ENCODE results near the gene SMIM9.
A peak's percentile ranks its signal among the peaks of the same experiment; 100 is the strongest.
"Not testable (repeated sequence)": the region's sequence is repeated elsewhere in the genome, so short reads cannot be mapped to it uniquely, and the experiment has no call there.

Gene SMIM9

DNA sequence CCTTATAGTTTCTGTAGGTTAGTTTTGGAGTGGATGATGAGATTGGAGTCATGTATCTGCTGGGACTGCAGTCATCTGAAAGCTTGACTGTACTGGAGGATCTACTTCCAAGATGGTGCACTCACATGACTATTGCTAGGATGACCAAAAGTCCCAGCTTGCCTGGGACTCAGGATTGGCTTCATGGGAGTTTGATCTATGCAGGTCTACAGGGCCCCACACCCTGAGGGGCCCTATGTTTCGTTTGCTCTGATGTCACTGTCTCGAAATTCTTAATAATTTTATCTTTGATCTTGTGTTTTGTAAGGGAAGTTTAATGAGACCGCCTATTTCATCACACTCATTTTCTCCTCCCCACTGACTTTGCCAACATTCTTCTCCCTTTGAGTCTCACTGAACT is at the start of gene SMIM9:
TSS of gene SMIM9 (minus strand) at position 101 of the 400 bp plus-strand sequence. CDS start 3,806 bp downstream, outside the sequence.
- DNase-seq, result no peak

DNA sequence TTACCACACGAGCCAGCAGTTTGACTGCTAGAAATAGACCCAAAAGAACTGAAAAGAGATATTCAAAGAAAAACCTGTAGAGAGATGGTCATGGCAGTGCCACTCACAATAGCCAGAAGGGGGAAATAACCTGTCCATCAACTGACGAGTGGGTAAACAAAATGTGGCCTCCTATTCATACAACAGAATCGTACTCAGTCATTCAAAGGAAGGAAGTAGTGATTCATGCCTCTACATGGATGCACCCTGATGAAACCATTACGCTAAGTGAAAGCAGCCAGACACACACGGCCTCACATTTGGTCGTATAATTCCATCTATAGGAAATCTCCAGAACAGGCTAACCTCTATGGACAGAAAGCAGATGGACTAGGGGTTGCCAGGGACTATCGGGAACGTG is 49.6 kb upstream of the SMIM9 start:
- not testable (repeated sequence) for DNase-seq

DNA sequence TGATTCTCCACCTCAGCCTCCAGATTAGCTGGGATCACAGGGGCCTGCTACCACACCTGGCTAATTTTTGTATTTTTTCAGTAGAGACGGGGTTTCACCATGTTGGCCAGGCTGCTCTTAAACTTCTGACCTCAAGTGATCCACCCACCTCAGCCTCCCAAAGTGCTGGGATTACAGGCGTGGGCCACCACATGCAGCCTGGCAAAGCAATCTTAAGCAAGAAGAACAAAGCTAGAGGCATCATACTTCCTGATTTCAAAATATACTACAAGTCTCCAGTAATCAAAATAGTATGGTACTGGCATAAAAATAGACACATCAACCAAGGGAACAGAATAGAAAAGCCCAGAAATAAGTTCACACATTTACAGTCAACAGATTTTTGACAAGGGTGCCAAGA is 38.9 kb upstream of the SMIM9 start:
- no peak for DNase-seq

DNA sequence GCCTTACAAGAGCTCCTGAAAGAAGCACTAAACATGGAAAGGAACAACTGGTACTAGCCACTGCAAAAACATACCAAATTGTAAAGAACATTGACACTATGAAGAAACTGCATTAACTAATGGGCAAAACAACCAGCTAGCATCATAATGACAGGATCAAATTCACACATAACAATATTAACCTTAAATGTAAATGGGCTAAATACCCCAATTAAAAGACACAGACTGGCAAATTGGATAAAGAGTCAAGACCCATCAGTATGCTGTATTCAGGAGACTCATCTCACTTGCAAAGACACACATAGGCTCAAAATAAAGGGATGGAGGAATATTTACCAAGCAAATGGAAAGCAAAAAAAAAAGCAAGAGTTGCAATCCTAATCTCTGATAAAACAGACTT is 34.1 kb upstream of the SMIM9 start:
- not testable (repeated sequence) for DNase-seq

DNA sequence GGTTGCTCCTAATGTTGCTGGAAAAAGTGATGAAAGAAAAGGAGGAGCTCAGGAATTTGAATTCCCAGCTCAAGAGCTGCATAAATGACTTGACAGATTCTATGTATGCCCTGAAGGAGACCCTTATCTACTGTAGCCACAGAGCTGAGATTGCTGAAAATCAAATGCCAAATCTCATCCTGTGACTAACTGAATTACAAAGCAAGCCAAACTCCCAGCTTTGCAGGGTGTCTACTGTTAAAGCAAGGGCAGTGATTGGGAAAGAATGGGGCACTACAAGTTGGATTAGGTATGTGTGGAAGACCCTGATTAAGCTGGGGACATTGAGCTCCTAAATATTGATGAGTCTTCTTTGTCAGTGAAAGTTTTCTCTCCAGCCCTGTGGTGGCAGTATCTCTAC is 20.8 kb upstream of the SMIM9 start:
- DNase-seq, result no peak

DNA sequence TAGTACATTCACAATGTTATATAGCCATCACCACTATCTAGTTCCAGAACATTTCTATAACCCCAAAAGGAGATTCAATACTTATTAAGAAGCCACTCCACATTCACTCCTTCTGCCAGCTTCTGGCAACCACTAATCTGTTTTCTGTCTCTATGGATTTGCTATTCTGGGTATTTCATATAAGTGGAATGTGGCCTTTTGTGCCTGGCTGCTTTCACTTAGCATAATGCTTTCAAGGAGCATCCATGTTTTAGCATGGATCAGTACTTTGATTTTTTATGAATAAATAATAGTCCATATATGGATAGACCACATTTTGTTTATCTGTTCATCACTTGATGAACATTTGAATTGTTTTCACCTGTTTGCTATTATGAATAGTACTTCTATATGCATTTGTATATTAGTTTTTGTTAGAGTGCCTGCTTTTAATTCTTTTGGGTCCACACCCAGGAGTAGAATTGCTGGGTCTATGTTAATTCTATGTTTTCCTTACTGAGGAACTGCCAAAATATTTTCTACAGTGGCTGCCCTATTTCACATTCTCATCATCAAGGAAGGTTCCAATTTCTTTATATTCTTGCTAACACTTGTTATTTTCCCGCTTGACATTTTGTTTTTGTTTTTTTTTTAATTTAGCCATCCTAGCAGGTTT is 16.6 kb upstream of the SMIM9 start:
- DNase-seq, result no peak

DNA sequence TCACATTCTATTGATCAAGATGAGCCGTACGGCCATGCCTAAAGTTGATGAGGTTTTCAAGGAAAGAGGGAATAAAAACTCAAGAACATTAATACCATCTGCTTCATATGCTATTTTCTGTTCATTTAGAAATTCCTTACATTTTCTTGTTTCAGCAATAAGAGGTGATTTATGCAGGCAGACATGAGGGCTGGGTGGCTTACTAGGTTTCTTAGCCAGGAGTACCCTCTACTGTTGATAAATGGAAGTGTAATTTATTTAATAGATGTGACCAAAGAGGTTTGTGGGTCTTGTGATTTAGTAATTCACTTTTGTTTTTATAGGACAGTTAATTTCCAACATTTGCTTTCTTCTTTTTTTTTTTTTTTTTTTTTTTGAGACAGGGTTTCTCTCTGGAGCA is 6.4 kb upstream of the SMIM9 start:
- peak; percentile 3 to 20 for DNase-seq

DNA sequence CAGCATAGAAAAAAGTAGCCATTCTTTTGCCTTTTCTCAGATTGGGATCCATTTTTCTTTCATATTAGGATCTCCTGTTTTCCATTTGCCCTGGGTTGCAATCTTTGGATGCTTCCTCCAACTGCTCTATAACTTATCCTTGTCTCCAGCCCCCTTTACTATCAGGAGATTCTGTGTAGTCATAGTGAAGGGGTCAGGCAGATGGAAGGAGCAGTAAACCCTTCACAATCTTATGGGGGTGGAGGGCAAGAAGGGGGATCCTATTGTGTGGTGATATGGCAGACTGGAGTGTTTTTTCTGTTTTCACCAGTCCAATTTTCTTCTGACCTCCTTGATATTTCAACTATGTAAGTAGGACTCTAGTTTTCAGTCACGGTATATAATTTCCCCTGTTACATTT is 1.7 kb upstream of the SMIM9 start:
- no peak for DNase-seq

DNA sequence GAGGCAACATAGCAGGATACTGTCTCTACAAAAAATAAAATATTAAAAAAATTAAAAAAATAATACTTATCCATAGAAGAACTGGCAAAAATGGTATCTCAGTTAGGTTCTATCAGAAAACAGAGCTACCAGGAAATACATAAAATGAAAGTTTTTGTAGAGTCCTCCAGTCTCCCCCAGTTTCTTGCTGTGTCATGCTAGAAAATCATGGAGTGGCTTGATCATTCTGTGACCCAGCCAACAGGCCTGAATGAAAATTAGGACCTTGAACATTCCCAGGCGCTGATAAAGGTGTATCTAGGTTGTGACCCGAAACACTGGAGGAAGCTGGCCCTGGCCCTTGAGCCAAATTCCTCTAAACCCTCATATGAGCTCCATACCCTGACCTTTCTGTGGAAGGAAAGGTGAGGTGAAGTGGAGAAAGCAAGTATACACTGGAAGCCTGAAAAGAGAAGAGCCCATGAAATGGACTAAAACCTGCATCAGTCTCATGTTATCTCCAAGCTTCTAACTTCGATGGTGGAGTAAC is 652 bp downstream of the SMIM9 start:
- no peak for DNase-seq

DNA sequence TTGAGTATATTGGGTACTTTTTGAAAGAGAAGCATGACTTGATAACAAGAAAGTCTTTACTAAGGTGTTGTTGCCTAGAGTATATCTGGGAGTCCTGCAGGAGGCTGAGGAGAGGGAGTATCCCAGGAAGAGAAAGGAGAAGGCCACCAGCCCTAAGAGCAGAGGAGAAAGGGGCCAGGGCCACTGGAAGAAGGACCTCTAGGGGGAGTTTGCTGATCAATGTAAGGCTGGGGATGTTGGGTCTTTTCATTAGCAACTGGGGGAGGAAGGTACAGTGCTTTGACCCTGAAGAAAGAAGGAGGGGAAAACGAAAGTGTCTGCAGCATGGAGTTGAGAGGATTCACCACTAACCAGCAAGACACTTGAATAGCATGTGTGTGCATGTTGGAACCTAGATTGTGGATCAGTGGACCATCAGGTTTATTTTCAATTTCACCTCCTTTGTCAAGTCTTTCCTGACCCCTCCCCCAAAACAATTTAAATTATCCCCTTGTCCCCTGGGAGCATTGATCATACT is 4.5 kb downstream of the SMIM9 start:
- no peak for DNase-seq

DNA sequence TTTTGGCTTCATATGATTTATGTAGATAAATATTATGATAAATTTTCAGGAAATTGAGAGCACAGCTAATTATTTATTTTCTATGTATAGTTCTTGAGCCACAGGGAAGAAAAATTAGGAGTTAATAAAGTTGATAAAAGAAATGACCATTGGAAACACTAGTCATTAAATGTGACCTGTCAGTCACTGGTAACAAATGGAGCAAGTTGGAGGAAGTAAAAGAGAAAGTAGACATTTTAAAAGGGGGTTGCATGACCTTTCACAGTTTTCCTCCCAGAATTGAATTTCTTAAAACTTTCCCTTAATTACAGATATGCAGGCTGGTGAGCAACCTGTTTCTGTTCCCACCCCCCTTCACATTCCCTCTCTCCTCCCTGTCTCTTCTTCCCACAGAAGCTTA is 5.3 kb downstream of the SMIM9 start:
- no peak for DNase-seq

DNA sequence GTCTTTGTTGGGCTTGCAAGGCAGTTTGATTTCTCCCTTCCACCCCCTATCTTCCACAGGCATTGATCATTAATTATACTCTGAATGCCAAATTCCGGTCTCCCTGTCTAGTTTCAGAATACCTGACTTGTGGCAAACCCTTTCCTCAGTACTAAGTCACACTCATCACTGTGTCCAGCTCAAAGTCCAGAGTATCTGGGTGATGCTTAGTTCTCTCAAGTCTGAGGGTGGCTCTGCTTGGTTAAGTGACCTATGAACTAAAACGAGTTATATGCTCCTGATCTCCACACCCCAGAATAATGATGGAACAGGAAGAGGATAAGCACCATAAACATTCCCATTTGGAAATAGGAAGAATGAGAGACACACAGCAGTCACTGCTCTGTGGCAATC is 6.5 kb downstream of the SMIM9 start:
- DNase-seq, result no peak

DNA sequence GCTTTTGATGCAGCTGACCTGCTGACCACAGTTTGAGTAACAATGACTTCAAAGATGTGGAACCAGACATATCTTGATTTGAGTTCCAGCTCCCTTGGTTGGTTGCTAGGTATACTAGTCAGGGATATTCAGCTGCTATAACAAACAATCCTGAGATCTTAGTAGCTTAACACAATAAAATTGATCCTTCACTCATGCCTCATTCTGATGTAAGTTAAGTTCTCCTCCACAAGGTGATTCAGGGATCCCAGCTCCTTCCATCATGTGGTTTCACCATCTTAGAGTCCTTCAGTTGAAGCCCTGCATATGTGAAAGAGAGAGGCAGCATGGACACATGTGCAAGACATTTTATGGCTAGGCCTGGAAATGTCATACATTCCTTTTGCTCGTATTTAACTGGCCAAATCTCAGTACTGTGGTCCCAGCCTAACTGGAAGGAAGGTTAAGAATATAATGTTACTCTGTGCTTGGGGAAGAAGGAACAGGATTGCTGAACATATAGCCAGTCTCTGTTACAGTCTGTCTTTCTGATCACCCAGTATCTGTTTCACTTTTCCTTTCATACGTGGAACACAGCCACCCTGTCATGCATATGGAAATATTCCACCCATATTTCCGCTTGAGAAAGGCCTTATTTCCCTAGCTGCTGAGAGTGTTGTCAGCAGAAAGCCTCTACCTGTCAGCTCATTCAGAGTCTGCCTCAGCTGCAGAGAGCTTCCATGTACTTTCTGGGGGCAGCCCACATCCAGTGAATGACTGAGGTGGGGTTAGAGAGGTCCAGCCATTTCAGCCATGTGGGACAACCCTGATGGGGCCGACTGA is 7.1 kb downstream of the SMIM9 start:
- no peak for DNase-seq

DNA sequence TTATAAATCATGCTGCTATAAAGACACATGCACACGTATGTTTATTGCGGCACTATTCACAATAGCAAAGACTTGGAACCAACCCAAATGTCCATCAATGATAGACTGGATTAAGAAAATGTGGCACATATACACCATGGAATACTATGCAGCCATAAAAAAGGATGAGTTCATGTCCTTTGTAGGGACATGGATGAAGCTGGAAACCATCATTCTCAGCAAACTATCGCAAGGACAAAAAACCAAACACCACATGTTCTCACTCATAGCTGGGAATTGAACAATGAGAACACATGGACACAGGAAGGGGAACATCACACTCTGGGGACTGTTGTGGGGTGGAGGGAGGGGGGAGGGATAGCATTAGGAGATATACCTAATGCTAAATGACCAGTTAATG is 8.9 kb downstream of the SMIM9 start:
- not testable (repeated sequence) for DNase-seq

DNA sequence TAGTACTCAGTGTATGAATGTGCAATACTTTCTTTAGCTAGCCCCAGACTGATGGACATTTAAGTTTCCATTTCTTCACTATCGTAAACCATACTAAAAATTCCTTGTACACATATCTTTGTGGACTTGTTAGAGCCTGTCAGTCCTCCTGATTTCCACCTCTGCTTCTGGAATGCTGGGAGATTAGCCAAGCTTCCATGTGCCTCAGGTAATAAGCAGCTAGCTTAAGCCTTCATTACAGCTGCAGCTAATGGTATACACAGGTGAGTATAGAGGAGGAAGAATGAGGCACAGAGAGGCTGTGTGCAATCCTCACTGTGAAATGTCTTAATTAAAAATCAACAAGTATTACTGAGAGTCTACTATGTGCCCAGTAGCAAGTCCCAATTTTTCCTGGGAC is 9.8 kb downstream of the SMIM9 start:
- no peak for DNase-seq

DNA sequence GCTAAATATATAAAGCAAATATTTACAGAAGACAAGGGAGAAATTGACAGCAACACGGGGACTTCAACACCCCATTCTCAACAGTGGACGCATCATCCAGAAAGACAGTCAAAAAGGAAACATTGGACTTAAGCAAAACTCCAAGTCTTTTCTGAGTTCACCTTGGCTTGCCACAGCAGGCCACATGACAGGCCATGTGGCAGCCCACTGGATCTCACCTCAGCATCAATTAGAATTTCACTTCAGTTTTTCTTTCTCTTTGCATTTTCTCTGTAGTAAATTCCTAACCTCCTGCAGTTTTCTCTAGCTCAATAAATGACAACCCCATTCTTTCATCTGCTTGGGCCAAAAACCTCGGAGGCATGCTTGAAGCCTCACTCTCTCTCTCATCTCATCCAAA is 12.4 kb downstream of the SMIM9 start:
- DNase-seq, result no peak

DNA sequence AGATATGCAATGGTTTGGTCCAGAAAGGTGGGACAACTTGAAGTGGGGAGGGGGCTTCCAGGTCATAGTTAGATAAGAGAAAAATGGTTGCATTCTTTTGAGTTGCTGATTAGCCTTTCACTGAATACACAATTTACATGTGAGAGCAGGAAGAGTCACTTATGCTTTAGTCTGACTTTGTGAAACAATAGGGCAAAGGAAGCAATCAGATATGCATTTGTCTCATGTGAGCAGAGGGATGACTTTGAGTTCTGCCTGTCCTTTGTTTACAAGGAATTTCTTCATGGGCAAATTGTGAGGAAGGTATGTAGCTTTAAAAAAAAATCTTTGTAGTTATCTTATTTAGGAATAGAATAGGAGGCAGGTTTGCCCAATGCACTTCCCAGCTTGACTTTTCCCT is 12.9 kb downstream of the SMIM9 start:
- no peak for DNase-seq

DNA sequence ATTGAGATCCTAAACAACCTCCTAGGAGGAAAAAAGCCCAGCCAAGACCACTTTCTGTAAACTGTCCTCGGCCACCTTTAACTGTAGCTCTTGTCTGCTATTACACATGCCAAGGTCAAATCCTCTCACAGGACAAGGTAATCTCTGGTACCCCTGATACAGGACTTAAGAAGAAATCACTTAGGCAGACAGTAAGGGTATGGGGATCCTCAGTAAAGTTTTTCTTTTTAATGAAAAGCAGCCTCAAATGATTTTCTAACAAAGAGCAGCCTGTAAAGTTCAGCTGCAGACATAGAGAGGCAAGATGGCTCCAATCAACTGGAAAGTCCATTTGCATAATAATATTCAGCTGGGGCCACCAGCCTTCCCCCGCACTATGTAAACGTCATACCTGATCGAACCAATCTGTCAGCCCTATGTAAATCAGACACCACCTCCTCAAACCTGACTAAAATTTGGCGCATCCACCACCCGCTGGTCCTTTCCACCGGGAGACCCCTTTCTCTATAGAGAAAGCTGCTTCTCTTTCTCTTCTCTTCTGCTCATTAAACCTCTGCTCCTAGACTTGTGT is 14.6 kb downstream of the SMIM9 start:
- no peak for DNase-seq

DNA sequence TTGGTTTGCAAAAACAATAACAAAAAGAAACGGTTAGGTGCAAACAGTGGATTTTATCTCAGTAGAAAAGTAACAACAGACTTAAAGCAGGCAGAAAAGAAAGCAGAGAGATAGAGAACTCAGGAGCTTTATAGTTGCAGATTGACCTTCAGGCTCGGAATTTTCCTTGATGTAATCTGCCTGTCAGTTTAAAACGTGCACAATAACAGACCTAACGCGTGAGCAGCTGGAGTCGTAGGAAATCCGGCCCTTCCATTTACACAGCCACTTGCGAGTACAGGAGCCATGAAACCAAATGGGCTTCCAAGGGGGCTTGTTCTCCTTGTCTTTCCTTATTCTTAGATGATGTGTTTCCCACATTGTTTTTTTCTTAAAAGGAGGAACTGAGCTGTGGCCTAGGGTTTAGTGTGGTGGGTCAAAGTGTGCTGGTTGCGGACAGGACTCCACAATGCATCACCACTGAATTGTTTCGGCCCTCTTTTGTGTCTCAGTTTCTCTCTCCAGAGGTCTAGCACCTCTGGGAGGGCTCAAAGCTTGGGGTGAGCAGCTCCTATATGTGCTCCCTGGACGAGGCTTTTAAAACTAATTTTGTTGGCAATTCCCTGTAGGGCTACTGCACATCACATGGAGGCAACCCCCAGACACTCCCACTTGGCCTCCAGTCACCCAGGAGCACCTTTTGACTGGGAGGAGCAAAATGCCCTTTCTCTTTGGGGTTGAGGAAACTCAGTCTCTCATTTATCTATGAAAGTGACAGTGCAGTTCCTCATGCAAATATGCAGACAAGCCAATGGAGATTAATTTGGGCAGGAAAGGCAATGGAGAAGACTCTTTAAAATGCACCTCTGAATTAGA is 15.3 kb downstream of the SMIM9 start:
- DNase-seq, result no peak

DNA sequence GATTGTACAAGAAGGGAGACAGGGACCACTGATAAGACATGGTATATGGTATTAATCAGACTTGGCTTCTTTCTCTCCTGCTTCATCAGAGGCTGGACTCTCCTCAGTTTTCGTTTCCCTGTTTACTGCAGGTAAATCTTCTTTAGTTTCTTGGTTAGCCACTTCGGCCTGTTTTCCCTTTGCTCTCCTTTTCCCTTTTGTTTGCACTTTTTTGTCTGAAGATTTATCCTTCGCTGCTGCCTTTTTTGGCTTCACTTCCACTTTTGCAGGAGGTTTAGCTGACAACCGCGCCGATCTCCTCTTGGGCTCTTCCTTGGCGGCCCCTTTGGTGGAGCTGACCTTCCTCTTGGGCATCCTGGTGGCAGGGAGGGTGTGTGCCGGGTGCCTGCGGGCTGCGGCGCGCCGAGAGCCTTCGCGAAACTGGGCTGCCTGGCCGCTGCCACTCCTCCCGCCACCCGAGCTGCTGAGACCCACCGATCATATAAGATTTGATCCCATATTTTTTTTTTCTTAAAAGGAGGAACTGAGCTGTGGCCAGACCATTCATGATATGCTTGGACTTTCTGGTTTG is 17.3 kb downstream of the SMIM9 start:
- not testable (repeated sequence) for DNase-seq

DNA sequence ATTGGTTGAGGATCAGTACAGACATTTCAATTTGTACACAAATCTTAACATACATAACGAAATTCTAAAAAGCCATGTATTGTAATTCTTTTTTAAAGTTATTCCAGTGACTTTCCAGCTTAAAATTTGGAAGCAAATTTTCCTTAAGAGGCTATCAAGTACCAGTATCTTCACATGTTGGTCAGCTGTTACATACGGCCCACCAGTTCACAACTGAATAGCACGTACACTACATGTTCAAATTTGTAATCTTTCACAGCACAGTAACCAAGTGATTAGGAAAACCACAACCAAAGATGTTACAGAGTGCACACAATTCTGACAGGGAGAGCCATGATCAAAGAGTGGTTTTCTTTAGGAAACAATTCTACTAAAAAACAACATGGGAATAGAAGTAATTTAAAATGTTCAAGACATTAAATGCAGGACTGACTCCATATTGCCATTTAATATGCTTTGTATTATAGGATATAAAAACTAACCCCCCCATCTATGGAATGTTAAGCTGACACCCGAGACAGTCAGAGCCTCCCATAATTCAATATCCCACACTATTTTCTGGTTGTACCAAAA is 18.1 kb downstream of the SMIM9 start:
- not testable (repeated sequence) for DNase-seq

DNA sequence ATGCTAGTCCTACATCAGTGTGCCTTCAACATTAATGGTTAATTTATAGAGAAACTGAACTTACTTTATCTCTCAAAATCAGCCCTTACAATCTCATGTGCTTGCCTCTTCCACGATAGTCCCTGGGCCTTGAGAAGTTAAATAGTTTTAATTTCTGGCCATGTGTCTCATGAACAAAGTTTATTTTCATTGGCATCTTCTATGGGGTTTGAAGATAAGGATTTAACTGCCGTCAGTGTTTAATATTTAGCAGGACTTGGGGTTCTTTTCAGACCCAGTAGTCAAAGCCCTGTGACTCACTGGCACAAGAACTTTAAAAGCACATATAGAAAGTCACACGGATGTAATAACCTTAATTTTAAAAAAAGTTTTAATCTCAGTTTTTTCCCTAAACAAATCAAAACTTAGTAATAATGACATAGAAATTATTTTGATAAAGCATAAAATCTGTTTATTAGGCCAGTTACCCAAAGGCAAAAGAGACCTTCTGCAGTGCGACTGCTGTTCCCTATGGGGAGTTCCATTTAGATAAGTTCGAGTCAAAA is 19.1 kb downstream of the SMIM9 start:
- DNase-seq, result no peak

Measured in NCI-H2081 (cell line).